HepG2 (cell line): ENCODE measurements around the gene RNASE12. TPM values are rescaled to one million over a fixed set of nuclear protein-coding genes. Genes with fewer than 3 reads are reported as not detected.

ENCODE experiments used
- BCL6 ChIP-seq: IDR thresholded peaks from 2 replicates; pipeline ENCODE4 v1.6.1; 2016; ENCODE audit warnings: missing genetic modification reagents, missing compliant biosample characterization
- HNRNPH1 ChIP-seq: fragments of 200-400 bp; formaldehyde crosslinking; optimal IDR thresholded peaks from 2 replicates; pipeline ENCODE3; 2017; ENCODE audit warnings: mild to moderate bottlenecking, low read depth, low read length
- IRX3 ChIP-seq: sonication (generic); formaldehyde crosslinking; IDR thresholded peaks from 2 replicates; pipeline ENCODE4 v1.8.1; 2023; ENCODE audit warnings: mild to moderate bottlenecking, low read depth, missing genetic modification reagents, borderline replicate concordance
- KLF16 ChIP-seq, 2 experiments: sonication (generic) in 1 of 2; formaldehyde crosslinking in 1 of 2; IDR thresholded peaks; 2 replicates each; pipeline versions ENCODE4 v1.6.1 to v1.8.0; 2016 to 2023; ENCODE audit warnings: missing genetic modification reagents in 2 of 2, missing compliant biosample characterization in 1 of 2
- NFKBIZ ChIP-seq: IDR thresholded peaks from 2 replicates; pipeline ENCODE4 v1.6.1; 2018; ENCODE audit warnings: missing genetic modification reagents, missing compliant biosample characterization
- PHF8 ChIP-seq: sonication (generic); formaldehyde crosslinking; IDR thresholded peaks from 2 replicates; pipeline ENCODE4 v1.5.0; 2020; ENCODE audit warnings: missing genetic modification reagents
- POGK ChIP-seq: sonication (generic); formaldehyde crosslinking; conservative IDR thresholded peaks from 2 replicates; pipeline ENCODE4 v1.8.0; 2022; ENCODE audit warnings: mild to moderate bottlenecking, moderate library complexity, missing genetic modification reagents
- SALL2 ChIP-seq: sonication (generic); formaldehyde crosslinking; IDR thresholded peaks from 2 replicates; pipeline ENCODE4 v1.8.1; 2023; ENCODE audit warnings: mild to moderate bottlenecking, missing genetic modification reagents, inconsistent platforms
- TFDP1 ChIP-seq: IDR thresholded peaks from 2 replicates; pipeline ENCODE4 v1.6.1; 2016; ENCODE audit warnings: missing compliant biosample characterization, missing genetic modification reagents, borderline replicate concordance
- TOE1 ChIP-seq: sonication (generic); formaldehyde crosslinking; IDR thresholded peaks from 2 replicates; pipeline ENCODE4 v1.4.0; 2020; ENCODE audit warnings: mild to moderate bottlenecking, missing genetic modification reagents
- ZBTB42 ChIP-seq: sonication (generic); formaldehyde crosslinking; IDR thresholded peaks from 2 replicates; pipeline ENCODE4 v1.5.0; 2020; ENCODE audit warnings: mild to moderate bottlenecking, missing genetic modification reagents
- ZFP36 ChIP-seq: fragments of 150-350 bp; IDR thresholded peaks from 2 replicates; pipeline ENCODE4 v1.6.1; 2018; ENCODE audit warnings: borderline replicate concordance, low read length, low read depth; ENCODE audit not compliant: partially characterized antibody
- ZFP90 ChIP-seq: sonication (generic); formaldehyde crosslinking; IDR thresholded peaks from 2 replicates; pipeline ENCODE4 v1.8.0; 2022; ENCODE audit warnings: missing genetic modification reagents, mild to moderate bottlenecking, inconsistent platforms, borderline replicate concordance
- ZFP91 ChIP-seq: sonication (generic); formaldehyde crosslinking; IDR thresholded peaks from 2 replicates; pipeline ENCODE4 v1.9.0; 2022; ENCODE audit warnings: missing genetic modification reagents, mild to moderate bottlenecking, borderline replicate concordance
- ZHX1 ChIP-seq: sonication (generic); formaldehyde crosslinking; IDR thresholded peaks from 2 replicates; pipeline ENCODE4 v1.8.1; 2022; ENCODE audit warnings: low read depth, mild to moderate bottlenecking, missing genetic modification reagents
- ZNF17 ChIP-seq: sonication (generic); formaldehyde crosslinking; IDR thresholded peaks from 2 replicates; pipeline ENCODE4 v1.5.0; 2020; ENCODE audit warnings: mild to moderate bottlenecking, missing genetic modification reagents
- ZNF30 ChIP-seq: sonication (generic); formaldehyde crosslinking; IDR thresholded peaks from 2 replicates; pipeline ENCODE4 v1.5.0; 2020; ENCODE audit warnings: mild to moderate bottlenecking, missing genetic modification reagents
- ZNF430 ChIP-seq: sonication (generic); formaldehyde crosslinking; IDR thresholded peaks from 2 replicates; pipeline ENCODE4 v1.9.0; 2021; ENCODE audit warnings: mild to moderate bottlenecking, missing genetic modification reagents
- ZNF468 ChIP-seq: sonication (generic); formaldehyde crosslinking; IDR thresholded peaks from 2 replicates; pipeline ENCODE4 v1.8.0; 2022; ENCODE audit warnings: mild to moderate bottlenecking, moderate library complexity, missing genetic modification reagents
- ZNF556 ChIP-seq: sonication (generic); formaldehyde crosslinking; IDR thresholded peaks from 2 replicates; pipeline ENCODE4 v1.4.0; 2020; ENCODE audit warnings: mild to moderate bottlenecking, missing genetic modification reagents, borderline replicate concordance
- ZNF558 ChIP-seq: sonication (generic); formaldehyde crosslinking; IDR thresholded peaks from 2 replicates; pipeline ENCODE4 v1.9.0; 2022; ENCODE audit warnings: mild to moderate bottlenecking, missing genetic modification reagents, borderline replicate concordance
- ZNF629 ChIP-seq: sonication (generic); formaldehyde crosslinking; conservative IDR thresholded peaks from 2 replicates; pipeline ENCODE4 v1.5.0; 2020; ENCODE audit warnings: missing genetic modification reagents
- polyA plus RNA-seq, 8 experiments: library from polyadenylated mRNA; depleted of rRNA in 3 of 8; stranded (reverse) in 7 of 8; unstranded in 1 of 8; fragments of >200 nt; fragmentation: Illumina TruSeq in 4 of 8; extraction: Trizol in 4 of 8; gene quantifications; 2 replicates each; pipeline versions ENCODE4 v1.2.1 to v1.2.3, GENCODE V29; 2011 to 2016; ENCODE audit warnings: low read depth in 4 of 8, missing spikeins in 1 of 8, mixed read lengths in 1 of 8; ENCODE audit not compliant: insufficient read depth in 1 of 8
- total RNA-seq, 5 experiments: library from RNA; depleted of rRNA; stranded (reverse); fragments of >200 nt; fragmentation: Illumina TruSeq; extraction: Trizol; gene quantifications; 2 replicates each; pipeline ENCODE4 v1.2.3, GENCODE V29; 2016; ENCODE audit warnings: low read depth in 1 of 5

Gene RNASE12
- total and polyA plus RNA-seq, 2 of the 13 experiments (the other 11 are each of a cell fraction or from before 2014, with no cell fraction given): not detected

- TF ChIP-seq ZNF468 (CRISPR knock-in tag): 0 out of 2 replicates have a peak, but pooled peaks have one; percentile 36
- TF ChIP-seq TFDP1 (CRISPR knock-in tag): peak; percentile 6; the same call in 1 of the 2 replicates
- 0 out of 2 replicates have a peak, but pooled peaks have one; percentile 63 for TF ChIP-seq ZHX1 (CRISPR knock-in tag)
- TF ChIP-seq ZNF30 (CRISPR knock-in tag): no peak
- TF ChIP-seq ZNF430 (CRISPR knock-in tag): 0 out of 2 replicates have a peak, but pooled peaks have one; percentile 32
- TF ChIP-seq ZFP90 (CRISPR knock-in tag): no peak; the same call in 1 of the 2 replicates
- TF ChIP-seq SALL2 (CRISPR knock-in tag): no peak
- TF ChIP-seq PHF8 (CRISPR knock-in tag): no peak; the same call in 1 of the 2 replicates
- peak in 1 of 2 experiments; percentile 38; a peak in 1 of 4 replicates for TF ChIP-seq KLF16 (CRISPR knock-in tag; IDR thresholded peaks at IDR 0.05)
- peak; percentile 40 for TF ChIP-seq ZFP36
- TF ChIP-seq TOE1 (CRISPR knock-in tag): 0 out of 2 replicates have a peak, but pooled peaks have one; percentile 23
- no peak for TF ChIP-seq HNRNPH1
- no peak for TF ChIP-seq ZNF558 (CRISPR knock-in tag)
- TF ChIP-seq POGK (CRISPR knock-in tag): peak; percentile 20; the same call in 1 of the 2 replicates
- TF ChIP-seq ZNF556 (CRISPR knock-in tag): peak; percentile 47; the same call in 1 of the 2 replicates
- TF ChIP-seq ZFP91 (CRISPR knock-in tag): peak; percentile 58; the same call in 1 of the 2 replicates
- TF ChIP-seq ZBTB42 (CRISPR knock-in tag): no peak
- peak; percentile 50; the same call in 1 of the 2 replicates for TF ChIP-seq BCL6 (CRISPR knock-in tag)
- 0 out of 2 replicates have a peak, but pooled peaks have one; percentile 23 for TF ChIP-seq ZNF629 (CRISPR knock-in tag)
- TF ChIP-seq ZNF17 (CRISPR knock-in tag): no peak
- no peak for TF ChIP-seq IRX3 (CRISPR knock-in tag)
- TF ChIP-seq NFKBIZ (CRISPR knock-in tag): 0 out of 2 replicates have a peak, but pooled peaks have one; percentile 22
Observed at GRCh38 chr14:20630340-20631022, 39.3 kb upstream of the RNASE12 start (continued).
